Choroid plexus epithelial cell (primary cell): ENCODE data around the gene C7orf33.

Source experiments
- DNase-seq: peaks from one replicate; pipeline ENCODE4 v3.0.0-alpha.2; 2010; ENCODE audit warnings: low read depth
- H3K4me3 ChIP-seq: 2 replicates; pipeline ENCODE4 v1.5.1; 2011; ENCODE audit warnings: low read depth, mild to moderate bottlenecking, control low read depth, low read length, moderate library complexity
- TF ChIP-seq, protein P1 (sequence below): conservative IDR thresholded peaks from 2 replicates; pipeline ENCODE4 v1.5.1; 2011; ENCODE audit warnings: low read depth, mild to moderate bottlenecking, control low read depth, inconsistent platforms, low read length, moderate library complexity

The C7orf33 gene, protein sequence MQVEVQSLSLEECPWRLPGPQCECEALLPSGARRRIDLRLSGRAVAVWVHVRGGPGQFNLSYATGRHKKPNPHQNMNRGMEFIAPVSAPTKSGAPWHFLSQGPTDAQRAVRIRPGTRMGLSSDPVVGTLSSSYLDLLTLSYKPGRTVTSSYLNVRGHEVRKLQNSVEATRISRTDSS

DNA sequence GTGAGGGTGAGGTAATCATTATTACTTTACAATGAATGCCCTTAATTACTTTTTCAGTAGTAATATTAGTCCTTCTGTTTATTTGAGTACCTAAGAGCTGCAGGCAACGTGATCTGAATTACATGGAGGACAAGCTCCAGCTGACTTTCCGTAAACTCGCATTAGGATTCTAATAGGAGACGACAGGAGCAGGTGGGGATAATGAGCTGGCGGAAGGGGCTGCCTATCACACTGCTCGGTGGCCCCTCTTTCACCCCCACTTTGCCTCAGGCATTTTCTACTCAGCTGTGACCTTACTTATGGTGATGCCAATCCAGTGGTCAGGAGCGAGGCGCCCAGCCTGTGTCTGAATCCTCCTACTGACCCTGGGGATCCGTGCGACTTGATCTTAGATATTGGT is at the start of gene C7orf33:
C7orf33 (plus strand) TSS at position 296 of the 400 bp plus-strand sequence. CDS start 160 bp downstream, outside the sequence.
- H3K4me3 ChIP-seq = no peak within 1 kb of the TSS
- no peak for DNase-seq
- TF ChIP-seq, protein P1, sequence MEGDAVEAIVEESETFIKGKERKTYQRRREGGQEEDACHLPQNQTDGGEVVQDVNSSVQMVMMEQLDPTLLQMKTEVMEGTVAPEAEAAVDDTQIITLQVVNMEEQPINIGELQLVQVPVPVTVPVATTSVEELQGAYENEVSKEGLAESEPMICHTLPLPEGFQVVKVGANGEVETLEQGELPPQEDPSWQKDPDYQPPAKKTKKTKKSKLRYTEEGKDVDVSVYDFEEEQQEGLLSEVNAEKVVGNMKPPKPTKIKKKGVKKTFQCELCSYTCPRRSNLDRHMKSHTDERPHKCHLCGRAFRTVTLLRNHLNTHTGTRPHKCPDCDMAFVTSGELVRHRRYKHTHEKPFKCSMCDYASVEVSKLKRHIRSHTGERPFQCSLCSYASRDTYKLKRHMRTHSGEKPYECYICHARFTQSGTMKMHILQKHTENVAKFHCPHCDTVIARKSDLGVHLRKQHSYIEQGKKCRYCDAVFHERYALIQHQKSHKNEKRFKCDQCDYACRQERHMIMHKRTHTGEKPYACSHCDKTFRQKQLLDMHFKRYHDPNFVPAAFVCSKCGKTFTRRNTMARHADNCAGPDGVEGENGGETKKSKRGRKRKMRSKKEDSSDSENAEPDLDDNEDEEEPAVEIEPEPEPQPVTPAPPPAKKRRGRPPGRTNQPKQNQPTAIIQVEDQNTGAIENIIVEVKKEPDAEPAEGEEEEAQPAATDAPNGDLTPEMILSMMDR = no peak

DNA sequence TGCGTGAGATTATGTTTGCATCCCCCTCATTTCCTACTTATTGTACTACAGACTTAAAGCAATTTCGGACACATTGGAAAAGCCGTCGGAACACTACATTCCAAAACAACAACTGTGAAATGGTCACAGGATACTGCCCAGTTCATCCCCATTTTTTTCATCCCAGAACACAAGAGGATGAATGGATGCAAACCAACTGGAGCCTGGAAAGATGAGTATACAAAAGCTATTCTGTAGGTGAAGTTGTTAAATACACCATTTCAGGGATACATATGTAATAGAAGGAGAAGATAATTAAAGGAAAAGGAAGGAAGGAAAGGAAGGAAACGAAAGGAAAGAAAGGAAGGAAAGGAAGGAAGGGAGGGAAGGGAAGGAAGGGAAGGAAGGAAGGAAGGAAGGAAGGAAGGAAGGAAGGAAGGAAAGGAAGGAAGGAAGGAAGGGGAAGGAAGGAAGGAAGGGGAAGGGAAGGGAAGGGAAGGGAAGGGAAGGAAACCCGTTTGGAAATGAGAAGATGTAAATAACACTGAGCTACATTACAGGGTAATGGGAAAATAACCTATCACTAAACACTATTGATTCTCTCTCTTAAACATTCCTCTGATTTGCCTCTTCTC is 48.6 kb upstream of the C7orf33 start:
- TF ChIP-seq, protein P1 = no peak
- no peak overlapping the region for H3K4me3 ChIP-seq
- DNase-seq = no peak

DNA sequence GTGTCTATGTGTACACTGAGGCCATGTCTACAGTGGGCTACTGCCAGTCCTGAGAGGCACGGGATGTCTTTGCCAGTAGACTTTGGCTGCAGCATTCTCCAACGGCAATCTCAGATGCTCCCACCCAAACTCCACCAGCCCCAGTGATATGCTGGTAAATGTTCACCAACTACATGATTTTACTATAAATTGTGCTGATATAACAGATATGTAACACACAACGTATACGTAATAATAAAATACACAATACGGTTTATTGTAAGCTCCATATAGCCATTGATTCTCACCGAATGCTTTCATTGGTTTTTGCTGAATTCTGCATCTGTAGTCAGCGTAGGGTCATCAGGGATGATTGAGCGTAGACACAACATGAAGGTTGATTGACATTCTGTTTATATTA is 47.3 kb upstream of the C7orf33 start:
- no peak overlapping the region for H3K4me3 ChIP-seq
- TF ChIP-seq, protein P1 = no peak
- no peak for DNase-seq

DNA sequence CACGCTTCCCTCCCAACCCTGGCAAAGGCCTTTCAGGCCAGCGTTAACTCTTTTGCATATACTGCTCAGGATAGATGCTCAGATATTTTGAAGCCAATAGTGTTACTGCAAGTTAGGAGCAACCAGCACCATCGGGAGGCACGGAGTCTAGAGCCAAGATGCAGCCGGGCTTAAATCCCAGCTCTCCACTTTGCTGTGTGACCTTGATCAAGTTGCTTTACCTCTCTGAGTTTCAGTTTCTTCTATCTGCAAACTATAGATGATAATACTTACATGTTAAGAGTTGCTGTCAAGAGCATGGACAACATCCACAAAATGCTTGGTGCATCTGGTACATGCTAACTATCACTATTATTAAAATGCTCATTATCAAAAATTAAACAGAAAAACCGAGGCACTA is 45.4 kb upstream of the C7orf33 start:
- DNase-seq = no peak
- TF ChIP-seq, protein P1 = no peak
- no peak overlapping the region for H3K4me3 ChIP-seq

DNA sequence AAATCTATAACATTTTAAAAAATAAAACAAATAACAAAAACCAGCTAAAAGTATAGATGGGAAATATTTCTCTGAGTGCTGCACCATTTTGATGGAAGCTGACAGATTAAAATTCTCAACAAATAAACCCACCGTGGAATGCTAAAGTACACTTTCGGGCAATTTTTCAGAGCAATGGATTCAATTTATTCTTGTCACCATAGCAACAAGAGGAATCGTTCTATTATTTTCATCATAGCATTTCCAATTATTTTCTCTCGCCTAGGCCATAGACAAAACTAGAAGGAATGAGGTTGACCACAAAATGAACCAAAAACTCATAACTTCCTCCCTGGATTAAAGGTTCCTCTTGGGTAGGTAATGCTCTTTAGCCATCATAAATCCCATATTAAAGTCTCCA is 44.6 kb upstream of the C7orf33 start:
- DNase-seq = no peak
- TF ChIP-seq, protein P1 = no peak
- H3K4me3 ChIP-seq = no peak overlapping the region

DNA sequence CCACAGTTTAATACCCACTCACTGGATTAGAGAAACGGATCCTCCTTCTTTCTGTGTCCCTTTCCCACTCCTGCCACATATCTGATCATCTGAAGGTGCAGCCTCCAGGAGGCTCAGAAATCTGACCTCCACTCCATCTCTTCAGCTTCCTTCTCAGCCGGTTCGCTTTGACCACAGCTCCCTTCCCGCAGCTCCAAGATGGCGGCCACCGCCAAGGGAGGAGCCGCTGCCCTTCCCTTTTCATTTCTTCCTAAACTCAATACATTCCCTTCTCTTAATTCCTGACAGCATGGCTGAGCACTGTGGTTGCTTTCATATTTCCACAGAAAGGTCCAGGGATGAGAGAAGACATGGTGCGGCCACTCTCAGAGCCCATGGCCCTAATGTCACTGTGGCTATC is 43.7 kb upstream of the C7orf33 start:
- TF ChIP-seq, protein P1 = no peak

DNA sequence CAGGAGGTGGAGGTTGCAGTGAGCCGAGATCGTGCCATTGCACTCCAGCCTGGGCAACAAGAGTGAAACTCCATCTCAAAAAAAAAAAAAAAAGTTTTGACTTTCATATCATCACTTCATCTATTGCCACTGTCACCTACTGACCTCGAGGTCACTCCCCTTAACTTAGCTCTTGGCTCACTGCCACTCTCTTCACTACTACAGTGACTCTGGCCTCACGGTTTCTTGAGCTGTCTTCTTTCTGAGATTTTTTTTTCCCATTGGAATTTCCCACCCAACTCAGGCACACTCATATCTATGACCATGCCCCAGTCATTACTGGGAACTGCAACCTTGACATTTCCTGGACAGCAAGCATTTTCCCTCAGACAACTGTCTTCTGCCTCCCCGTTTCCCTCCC is 42.6 kb upstream of the C7orf33 start:
- H3K4me3 ChIP-seq = no peak overlapping the region
- TF ChIP-seq, protein P1 = no peak
- no peak for DNase-seq

More for the DNA sequence above, 43.7 kb upstream of the C7orf33 start:
- no peak for DNase-seq
- no peak overlapping the region for H3K4me3 ChIP-seq
